ENCODE measurements around the gene ASB7. TPM values are rescaled to one million over a fixed set of nuclear protein-coding genes. Genes with fewer than 3 reads are reported as not detected.

The ASB7 gene, protein sequence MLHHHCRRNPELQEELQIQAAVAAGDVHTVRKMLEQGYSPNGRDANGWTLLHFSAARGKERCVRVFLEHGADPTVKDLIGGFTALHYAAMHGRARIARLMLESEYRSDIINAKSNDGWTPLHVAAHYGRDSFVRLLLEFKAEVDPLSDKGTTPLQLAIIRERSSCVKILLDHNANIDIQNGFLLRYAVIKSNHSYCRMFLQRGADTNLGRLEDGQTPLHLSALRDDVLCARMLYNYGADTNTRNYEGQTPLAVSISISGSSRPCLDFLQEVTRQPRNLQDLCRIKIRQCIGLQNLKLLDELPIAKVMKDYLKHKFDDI
- 9.7 TPM for polyA plus RNA-seq (2013)

DNA sequence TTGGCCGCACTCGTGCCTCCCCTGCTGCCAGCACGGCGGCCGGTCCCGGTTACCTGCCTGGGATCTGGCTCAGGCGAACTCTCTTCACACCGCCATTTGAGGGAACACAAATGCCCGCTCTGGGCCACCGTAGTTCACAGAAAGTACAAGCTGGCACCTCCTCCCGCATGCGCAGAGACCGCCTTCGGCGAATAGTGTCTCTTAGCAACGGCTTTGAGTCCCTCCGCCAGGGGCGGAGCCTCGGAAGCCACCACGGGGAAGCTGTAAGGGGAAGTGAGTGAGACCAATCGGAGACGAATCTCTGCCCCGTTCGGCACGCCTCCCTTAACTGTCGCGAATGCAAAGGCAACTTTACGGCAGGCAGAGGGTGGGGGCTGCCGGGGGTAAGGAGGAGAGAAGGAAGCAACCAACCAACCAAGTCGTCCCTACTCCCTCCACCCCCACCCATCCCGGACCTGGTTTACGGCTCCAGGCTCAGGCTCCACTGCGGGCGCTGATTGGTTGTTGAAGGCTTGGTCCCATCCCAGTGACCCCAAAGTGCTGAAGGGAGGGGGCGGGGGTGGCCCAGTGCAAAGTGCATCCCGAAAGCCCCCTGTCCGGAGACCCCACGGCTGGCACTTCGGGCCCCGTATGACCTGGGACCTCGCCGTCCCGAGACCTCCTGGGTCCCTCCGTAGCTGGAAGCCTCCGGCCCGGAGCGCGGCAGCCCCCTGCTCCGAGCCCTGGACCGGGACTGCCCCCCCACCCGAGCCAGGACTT is at the start of gene ASB7, which contains the start of gene LINS1:
ASB7 (plus strand) TSS at position 526 of the 759 bp plus-strand sequence. CDS start 9,628 bp downstream, outside the sequence.
LINS1 (minus strand) TSS at position 121 of the 759 bp plus-strand sequence. CDS start 21,342 bp downstream, outside the sequence.
- Histone ChIP-seq H3K36me3 (ENCODE audit: control insufficient read depth in 4 of 4, insufficient read depth in 4 of 4, low read length in 3 of 4) (peaks cover 0 to 15% (median 11%) of the 10 kb centered on the region in 4 experiments), H3K4me3 (ENCODE audit: control insufficient read depth in 1 of 7, extremely low read depth in 1 of 7, insufficient read depth in 4 of 7, low read depth in 2 of 7, low read length in 6 of 7) (peak within 1 kb of the TSS; percentile 83 to 99 (median 92)), H3K9me3 (ENCODE audit: control extremely low read depth in 1 of 5, control insufficient read depth in 4 of 5, insufficient read depth in 2 of 5, low read depth in 1 of 5, low read length in 4 of 5) (no peaks in the 10 kb centered on the region), H3K4me1 (ENCODE audit: control extremely low read depth in 1 of 4, control insufficient read depth in 4 of 4, insufficient read depth in 4 of 4, low read length in 3 of 4) (peaks cover 6 to 28% (median 20%) of the 10 kb centered on the region in 4 experiments), H3K27me3 (replicated peaks in 2 of 5; ENCODE audit: control insufficient read depth in 4 of 5, insufficient read depth in 5 of 5, low read length in 4 of 5) (no peaks in the 10 kb centered on the region), H3K27ac (ENCODE audit: insufficient read depth in 1 of 2, low read depth in 1 of 2, low read length in 2 of 2, poor library complexity in 1 of 2, severe bottlenecking in 2 of 2) (peak within 1 kb of the TSS; percentile 81 to 94)
- DNase-seq, result peak; percentile 100
- CTCF ChIA-PET, result interaction anchor here (0.7 kb wide), 1 partner anchor 30 kb away, joined by 3 read pairs; no protein-coding TSS in a partner anchor
- POLR2A ChIA-PET, result interaction anchor here (0.6 kb wide), 1 partner anchor 82 kb away, joined by 3 read pairs; no protein-coding TSS in a partner anchor
- WGBS (ENCODE audit: insufficient coverage), result 0% methylated on average over 40 of the region's 51 CpGs

DNA sequence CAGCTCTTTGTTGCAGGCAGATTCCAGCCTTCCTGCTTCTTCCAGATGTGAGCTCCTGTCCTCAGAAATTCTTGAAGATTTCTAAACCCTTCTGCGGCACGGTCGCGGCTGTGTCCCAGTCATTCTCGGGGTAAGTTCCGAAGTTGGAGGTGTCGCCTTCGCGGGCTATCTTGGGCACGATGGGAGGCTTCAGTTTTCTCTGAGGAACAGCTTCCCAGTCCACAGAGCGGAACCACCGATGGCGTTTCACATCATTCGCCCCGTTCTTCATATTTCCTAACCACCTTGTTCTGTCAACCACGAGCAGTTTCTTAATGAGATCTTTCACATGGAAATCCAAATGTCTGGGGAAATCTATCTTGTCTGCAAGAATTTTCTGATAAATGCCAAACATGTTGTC is 48.9 kb upstream of the ASB7 start:
- CTCF ChIA-PET, result no interaction called here
- no peak overlapping the region for H3K27ac ChIP-seq (ENCODE audit: insufficient read depth in 1 of 2, low read depth in 1 of 2, low read length in 2 of 2, poor library complexity in 1 of 2, severe bottlenecking in 2 of 2)
- no peak for DNase-seq
- H3K4me3 ChIP-seq (ENCODE audit: control insufficient read depth in 1 of 7, extremely low read depth in 1 of 7, insufficient read depth in 4 of 7, low read depth in 2 of 7, low read length in 6 of 7), result no peak overlapping the region
- H3K4me1 ChIP-seq (ENCODE audit: control extremely low read depth in 1 of 4, control insufficient read depth in 4 of 4, insufficient read depth in 4 of 4, low read length in 3 of 4), result no peaks in the 10 kb centered on the region
- no peaks in the 10 kb centered on the region for H3K36me3 ChIP-seq (ENCODE audit: control insufficient read depth in 4 of 4, insufficient read depth in 4 of 4, low read length in 3 of 4)
- H3K27me3 ChIP-seq (replicated peaks in 2 of 5; ENCODE audit: control insufficient read depth in 4 of 5, insufficient read depth in 5 of 5, low read length in 4 of 5), result peaks cover 0 to under 1% (median 0%) of the 10 kb centered on the region in 5 experiments
- H3K9me3 ChIP-seq (ENCODE audit: control extremely low read depth in 1 of 5, control insufficient read depth in 4 of 5, insufficient read depth in 2 of 5, low read depth in 1 of 5, low read length in 4 of 5), result peaks cover under 1 to 19% (median 2%) of the 10 kb centered on the region in 5 experiments
- 94% methylated on average over 12 of the region's 16 CpGs for WGBS (ENCODE audit: insufficient coverage)
- POLR2A ChIA-PET, result no interaction called here

DNA sequence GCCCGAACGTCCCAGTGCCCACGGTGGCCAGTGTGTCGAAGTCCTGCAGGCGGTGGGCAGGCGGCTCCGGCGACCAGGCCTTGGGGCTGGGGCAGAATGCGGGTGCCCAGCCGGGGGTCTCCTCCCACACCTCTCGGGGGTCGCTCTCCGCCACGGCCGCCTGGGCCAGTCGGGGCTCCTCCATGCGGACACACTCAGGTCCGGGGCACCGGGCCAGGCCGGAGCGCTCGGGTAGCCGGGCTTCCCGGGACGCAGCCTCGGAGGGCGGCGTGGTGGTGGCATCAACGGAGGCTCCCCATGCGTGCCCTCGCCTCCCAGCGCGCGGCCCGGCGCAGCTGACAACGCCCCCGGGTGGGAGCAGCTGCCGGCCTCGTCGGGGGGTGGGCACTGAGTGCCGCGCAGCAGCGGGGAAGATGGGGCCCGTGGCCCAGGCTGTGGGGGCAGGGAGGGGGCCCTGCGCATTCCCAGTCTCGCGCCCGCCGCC is 43.6 kb upstream of the ASB7 start:
- H3K4me3 ChIP-seq (ENCODE audit: control insufficient read depth in 1 of 7, extremely low read depth in 1 of 7, insufficient read depth in 4 of 7, low read depth in 2 of 7, low read length in 6 of 7), result no peak overlapping the region

DNA sequence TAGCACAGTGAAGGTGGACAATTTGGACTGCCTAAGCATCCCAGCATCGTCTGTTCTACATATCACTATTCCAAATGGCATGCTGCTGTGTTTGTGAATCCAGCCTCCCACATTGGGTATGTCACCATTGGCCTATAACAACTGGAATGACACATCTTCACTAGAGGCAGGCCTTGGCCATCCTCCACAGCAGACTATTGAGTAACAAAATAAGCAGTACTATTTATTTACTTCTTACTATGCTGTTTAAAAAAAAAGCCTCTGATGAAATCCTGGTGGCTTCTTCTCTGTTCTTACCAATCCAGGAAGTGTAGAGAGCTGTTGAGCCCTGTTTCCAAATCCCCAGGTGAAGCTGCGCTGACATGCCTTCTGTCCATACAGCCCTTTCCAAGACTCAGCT is 43.1 kb upstream of the ASB7 start:
- H3K4me3 ChIP-seq (ENCODE audit: control insufficient read depth in 1 of 7, extremely low read depth in 1 of 7, insufficient read depth in 4 of 7, low read depth in 2 of 7, low read length in 6 of 7), result no peak overlapping the region
- 94% methylated on average over 2 of the region's 2 CpGs for WGBS (ENCODE audit: insufficient coverage)
- no peak overlapping the region for H3K27ac ChIP-seq (ENCODE audit: insufficient read depth in 1 of 2, low read depth in 1 of 2, low read length in 2 of 2, poor library complexity in 1 of 2, severe bottlenecking in 2 of 2)
- DNase-seq, result no peak
- ChIA-PET POLR2A (no interaction called here), CTCF (no interaction called here)
- peaks cover 0 to 15% (median 2%) of the 10 kb centered on the region in 5 experiments for H3K9me3 ChIP-seq (ENCODE audit: control extremely low read depth in 1 of 5, control insufficient read depth in 4 of 5, insufficient read depth in 2 of 5, low read depth in 1 of 5, low read length in 4 of 5)
- no peaks in the 10 kb centered on the region for H3K4me1 ChIP-seq (ENCODE audit: control extremely low read depth in 1 of 4, control insufficient read depth in 4 of 4, insufficient read depth in 4 of 4, low read length in 3 of 4)
- no peaks in the 10 kb centered on the region for H3K27me3 ChIP-seq (replicated peaks in 2 of 5; ENCODE audit: control insufficient read depth in 4 of 5, insufficient read depth in 5 of 5, low read length in 4 of 5)
- H3K36me3 ChIP-seq (ENCODE audit: control insufficient read depth in 4 of 4, insufficient read depth in 4 of 4, low read length in 3 of 4), result no peaks in the 10 kb centered on the region

More for the DNA sequence above, 43.6 kb upstream of the ASB7 start:
- Histone ChIP-seq H3K9me3 (ENCODE audit: control extremely low read depth in 1 of 5, control insufficient read depth in 4 of 5, insufficient read depth in 2 of 5, low read depth in 1 of 5, low read length in 4 of 5) (peaks cover 0 to 19% (median 2%) of the 10 kb centered on the region in 5 experiments), H3K36me3 (ENCODE audit: control insufficient read depth in 4 of 4, insufficient read depth in 4 of 4, low read length in 3 of 4) (no peaks in the 10 kb centered on the region), H3K4me1 (ENCODE audit: control extremely low read depth in 1 of 4, control insufficient read depth in 4 of 4, insufficient read depth in 4 of 4, low read length in 3 of 4) (no peaks in the 10 kb centered on the region), H3K27ac (ENCODE audit: insufficient read depth in 1 of 2, low read depth in 1 of 2, low read length in 2 of 2, poor library complexity in 1 of 2, severe bottlenecking in 2 of 2) (no peak overlapping the region), H3K27me3 (replicated peaks in 2 of 5; ENCODE audit: control insufficient read depth in 4 of 5, insufficient read depth in 5 of 5, low read length in 4 of 5) (no peaks in the 10 kb centered on the region)
- DNase-seq, result no peak
- CTCF ChIA-PET, result no interaction called here
- WGBS (ENCODE audit: insufficient coverage), result 97% methylated on average over 23 of the region's 50 CpGs
- POLR2A ChIA-PET, result no interaction called here

DNA sequence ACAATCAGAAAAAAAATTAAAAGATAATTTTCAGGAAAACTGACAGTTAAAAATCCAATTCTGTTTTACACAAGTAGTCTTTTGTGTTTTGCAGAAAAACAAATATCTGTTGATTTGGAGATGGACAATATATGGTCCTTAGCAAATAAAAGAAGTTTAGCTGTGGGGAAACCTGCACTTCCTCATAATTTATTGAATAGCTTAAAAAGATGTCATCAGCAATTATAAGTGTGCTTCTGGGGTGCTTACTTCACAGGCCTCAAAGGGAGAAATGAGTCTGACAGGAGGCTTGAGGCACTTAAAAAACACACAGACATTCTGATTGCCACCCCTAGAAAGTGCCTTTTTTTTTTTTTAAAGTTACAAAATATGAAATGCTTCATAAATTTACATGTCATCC is 42.1 kb upstream of the ASB7 start:
- no peak for DNase-seq
- Histone ChIP-seq H3K36me3 (ENCODE audit: control insufficient read depth in 4 of 4, insufficient read depth in 4 of 4, low read length in 3 of 4) (no peaks in the 10 kb centered on the region), H3K4me3 (ENCODE audit: control insufficient read depth in 1 of 7, extremely low read depth in 1 of 7, insufficient read depth in 4 of 7, low read depth in 2 of 7, low read length in 6 of 7) (no peak overlapping the region), H3K27me3 (replicated peaks in 2 of 5; ENCODE audit: control insufficient read depth in 4 of 5, insufficient read depth in 5 of 5, low read length in 4 of 5) (no peaks in the 10 kb centered on the region), H3K27ac (ENCODE audit: insufficient read depth in 1 of 2, low read depth in 1 of 2, low read length in 2 of 2, poor library complexity in 1 of 2, severe bottlenecking in 2 of 2) (no peak overlapping the region), H3K9me3 (ENCODE audit: control extremely low read depth in 1 of 5, control insufficient read depth in 4 of 5, insufficient read depth in 2 of 5, low read depth in 1 of 5, low read length in 4 of 5) (peaks cover 0 to 12% (median 2%) of the 10 kb centered on the region in 5 experiments), H3K4me1 (ENCODE audit: control extremely low read depth in 1 of 4, control insufficient read depth in 4 of 4, insufficient read depth in 4 of 4, low read length in 3 of 4) (no peaks in the 10 kb centered on the region)
- ChIA-PET POLR2A (no interaction called here), CTCF (interaction anchor here (0.6 kb wide), 2 partner anchors 223 to 951 kb away, joined by 3 to 4 read pairs; no protein-coding TSS in a partner anchor)

DNA sequence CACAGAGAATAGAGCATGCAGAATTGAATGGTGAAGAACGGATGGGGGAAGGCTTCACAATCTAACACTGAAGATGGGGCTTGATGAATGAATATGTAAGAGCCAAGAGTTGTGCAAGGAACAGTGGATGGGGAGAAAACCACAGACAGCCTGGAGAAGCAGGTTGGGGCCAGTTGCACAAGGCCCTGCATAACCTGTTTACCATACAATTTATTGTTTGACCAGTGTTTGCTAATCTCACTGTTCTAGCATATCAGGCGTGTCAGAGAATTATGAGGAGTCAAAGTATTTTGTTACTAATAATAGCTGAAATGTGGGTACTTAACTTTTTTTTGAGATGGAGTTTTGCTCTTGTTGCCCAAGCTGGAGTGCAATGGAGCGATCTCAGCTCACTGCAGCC is 36.8 kb upstream of the ASB7 start:
- Histone ChIP-seq H3K9me3 (ENCODE audit: control extremely low read depth in 1 of 5, control insufficient read depth in 4 of 5, insufficient read depth in 2 of 5, low read depth in 1 of 5, low read length in 4 of 5) (no peaks in the 10 kb centered on the region), H3K27ac (ENCODE audit: insufficient read depth in 1 of 2, low read depth in 1 of 2, low read length in 2 of 2, poor library complexity in 1 of 2, severe bottlenecking in 2 of 2) (no peak overlapping the region), H3K27me3 (replicated peaks in 2 of 5; ENCODE audit: control insufficient read depth in 4 of 5, insufficient read depth in 5 of 5, low read length in 4 of 5) (no peaks in the 10 kb centered on the region), H3K36me3 (ENCODE audit: control insufficient read depth in 4 of 4, insufficient read depth in 4 of 4, low read length in 3 of 4) (peaks cover 0 to 13% (median 6%) of the 10 kb centered on the region in 4 experiments), H3K4me3 (ENCODE audit: control insufficient read depth in 1 of 7, extremely low read depth in 1 of 7, insufficient read depth in 4 of 7, low read depth in 2 of 7, low read length in 6 of 7) (no peak overlapping the region), H3K4me1 (ENCODE audit: control extremely low read depth in 1 of 4, control insufficient read depth in 4 of 4, insufficient read depth in 4 of 4, low read length in 3 of 4) (no peaks in the 10 kb centered on the region)
- DNase-seq, result no peak
- CTCF ChIA-PET, result no interaction called here
- POLR2A ChIA-PET, result no interaction called here
- WGBS (ENCODE audit: insufficient coverage), result 100% methylated on average over 2 of the region's 3 CpGs
